Liver (tissue), 9 donors: ENCODE results near the gene BCL2. TPM values are rescaled to one million over a fixed set of nuclear protein-coding genes. Genes with fewer than 3 reads are reported as not detected.

Source experiments
- DNase-seq: peaks from one replicate; pipeline ENCODE4 v3.0.0-alpha.2; 2017; ENCODE audit warnings: low spot score
- H3K27ac ChIP-seq, 2 donors: one replicate each; pipeline ENCODE4 v1.7.0; 2013; ENCODE audit warnings: inconsistent platforms in 2 of 2, low read length in 2 of 2, control low read depth in 1 of 2, low read depth in 1 of 2, mild to moderate bottlenecking in 1 of 2
- H3K27me3 ChIP-seq, 4 donors: one replicate each; pipeline versions ENCODE4 v1.6.1 to v1.7.0; 2013; ENCODE audit warnings: low read length in 3 of 4, inconsistent platforms in 1 of 4, mild to moderate bottlenecking in 1 of 4, moderate library complexity in 1 of 4; ENCODE audit not compliant: control insufficient read depth in 4 of 4, insufficient read depth in 4 of 4
- H3K36me3 ChIP-seq, 4 donors: one replicate each; pipeline versions ENCODE4 v1.6.1 to v1.7.0; 2013; ENCODE audit warnings: low read length in 3 of 4, mild to moderate bottlenecking in 3 of 4, low read depth in 1 of 4, moderate library complexity in 1 of 4; ENCODE audit not compliant: control insufficient read depth in 4 of 4, insufficient read depth in 3 of 4
- H3K4me1 ChIP-seq, 4 donors: one replicate each; pipeline versions ENCODE4 v1.6.1 to v1.7.0; 2013; ENCODE audit warnings: low read length in 3 of 4, mild to moderate bottlenecking in 3 of 4, moderate library complexity in 1 of 4; ENCODE audit not compliant: control insufficient read depth in 4 of 4, insufficient read depth in 4 of 4
- H3K4me3 ChIP-seq, 3 donors: one replicate each; pipeline versions ENCODE4 v1.6.1 to v1.7.0; 2013; ENCODE audit warnings: low read length in 3 of 3, control low read depth in 1 of 3, low read depth in 1 of 3, mild to moderate bottlenecking in 1 of 3
- H3K9ac ChIP-seq, 2 donors: one replicate each; pipeline ENCODE4 v1.7.0; 2013; ENCODE audit warnings: low read length in 2 of 2, mild to moderate bottlenecking in 2 of 2, moderate library complexity in 2 of 2, control low read depth in 1 of 2, low read depth in 1 of 2
- H3K9me3 ChIP-seq, 4 donors: one replicate each; pipeline versions ENCODE4 v1.6.1 to v1.7.0; 2013; ENCODE audit warnings: low read length in 3 of 4; ENCODE audit not compliant: control insufficient read depth in 4 of 4
- ATF3 ChIP-seq: IDR thresholded peaks from 2 replicates; pipeline ENCODE4 v1.6.1; 2016; ENCODE audit warnings: antibody characterized with exemption
- FOXA1 ChIP-seq: IDR thresholded peaks from 2 replicates; pipeline ENCODE4 v1.6.1; 2016; ENCODE audit warnings: antibody characterized with exemption
- FOXA2 ChIP-seq: IDR thresholded peaks from 2 replicates; pipeline ENCODE4 v1.6.1; 2016; ENCODE audit warnings: antibody characterized with exemption
- HNF4A ChIP-seq, 2 donors: conservative IDR thresholded peaks; 2 replicates each; pipeline ENCODE4 v1.6.1; 2016; ENCODE audit warnings: antibody characterized with exemption in 2 of 2, mild to moderate bottlenecking in 2 of 2
- HNF4G ChIP-seq: IDR thresholded peaks from 2 replicates; pipeline ENCODE4 v1.6.1; 2016; ENCODE audit warnings: antibody characterized with exemption
- JUND ChIP-seq, 2 donors: IDR thresholded peaks; 2 replicates each; pipeline ENCODE4 v1.6.1; 2016; ENCODE audit warnings: antibody characterized with exemption in 2 of 2
- MAX ChIP-seq: IDR thresholded peaks from 2 replicates; pipeline ENCODE4 v1.6.1; 2016; ENCODE audit warnings: antibody characterized with exemption
- NR2F2 ChIP-seq: IDR thresholded peaks from 2 replicates; pipeline ENCODE4 v1.6.1; 2016; ENCODE audit warnings: antibody characterized with exemption
- RAD21 ChIP-seq, 2 donors: IDR thresholded peaks; 2 replicates each; pipeline ENCODE4 v1.6.1; 2016; ENCODE audit warnings: antibody characterized with exemption in 2 of 2, mild to moderate bottlenecking in 2 of 2
- REST ChIP-seq: IDR thresholded peaks from 2 replicates; pipeline ENCODE4 v1.6.1; 2016; ENCODE audit warnings: antibody characterized with exemption, mild to moderate bottlenecking
- RXRA ChIP-seq, 2 donors: IDR thresholded peaks; 2 replicates each; pipeline ENCODE4 v1.6.1; 2017 to 2018; ENCODE audit warnings: antibody characterized with exemption in 2 of 2, mild to moderate bottlenecking in 1 of 2
- SP1 ChIP-seq: IDR thresholded peaks from 2 replicates; pipeline ENCODE4 v1.6.1; 2018; ENCODE audit warnings: antibody characterized with exemption, mild to moderate bottlenecking
- TAF1 ChIP-seq: conservative IDR thresholded peaks from 2 replicates; pipeline ENCODE4 v1.6.1; 2016; ENCODE audit warnings: antibody characterized with exemption, mild to moderate bottlenecking
- YY1 ChIP-seq: IDR thresholded peaks from 2 replicates; pipeline ENCODE4 v1.6.1; 2016; ENCODE audit warnings: antibody characterized with exemption, mild to moderate bottlenecking
- WGBS: extraction: QIAGEN DNeasy Blood & Tissue Kit; methylation state at CpG from one replicate; pipeline ENCODE4 v1.1.7; 2013; 5-methylcytosine and 5-hydroxymethylcytosine counted together
- polyA plus RNA-seq, 2 donors: library from polyadenylated mRNA; stranded (reverse) in 1 of 2; unstranded in 1 of 2; fragments of 200-250 nt in 1 of 2; fragments of >200 nt in 1 of 2; fragmentation: Nextera tagmentation in 1 of 2; extraction: Ambion mirVana in 1 of 2; gene quantifications; one replicate each; pipeline versions ENCODE4 v1.2.1 to v1.2.3, GENCODE V29; 2013 to 2015
- total RNA-seq, 2 donors: library from RNA; depleted of rRNA; stranded (reverse); fragments of >200 nt; gene quantifications; one replicate each; pipeline ENCODE4 v1.2.3, GENCODE V29; 2014
- donor health status: healthy.
- donor health status: healthy.
- donor health status: healthy.
- donor health status: healthy.
- donor health status: healthy.

The BCL2 gene
- total and polyA plus RNA-seq, 4 donors: 0.40 to 3.9 (median 1.4) TPM

GRCh38 chr18:63223837-63224236 lies 95.7 kb downstream of the BCL2 start:
- H3K27ac ChIP-seq: no peak overlapping the region
- H3K27me3 ChIP-seq: no peaks in the 10 kb centered on the region
- H3K4me3 ChIP-seq: no peak overlapping the region
- no peak for DNase-seq
- WGBS: 67% methylated on average over 2 of the region's 2 CpGs
- TF ChIP-seq HNF4G: no peak
- no peak for TF ChIP-seq YY1
- no peak for TF ChIP-seq FOXA1
- TF ChIP-seq TAF1: no peak
- no peak for TF ChIP-seq RAD21 (IDR thresholded peaks at IDR 0.05)
- TF ChIP-seq SP1: no peak
- no peak for TF ChIP-seq RXRA (IDR thresholded peaks at IDR 0.05)
- TF ChIP-seq REST: no peak
- TF ChIP-seq MAX: no peak
- no peak for TF ChIP-seq FOXA2
- H3K9ac ChIP-seq: no peak overlapping the region
- no peaks in the 10 kb centered on the region for H3K36me3 ChIP-seq
- H3K4me1 ChIP-seq: no peaks in the 10 kb centered on the region
- H3K9me3 ChIP-seq: no peaks in the 10 kb centered on the region

- Histone ChIP-seq H3K36me3 (no peaks in the 10 kb centered on the region), H3K27ac (no peak overlapping the region), H3K9ac (no peak overlapping the region), H3K9me3 (no peaks in the 10 kb centered on the region), H3K4me1 (no peaks in the 10 kb centered on the region), H3K4me3 (no peak overlapping the region), H3K27me3 (no peaks in the 10 kb centered on the region)
- TF ChIP-seq HNF4G (no peak), JUND (IDR thresholded peaks at IDR 0.05) (no peak), YY1 (no peak), RAD21 (IDR thresholded peaks at IDR 0.05) (no peak), FOXA2 (no peak), NR2F2 (no peak), HNF4A (conservative IDR thresholded peaks at IDR 0.05) (no peak)
- DNase-seq: no peak
- WGBS: 39% methylated on average over 2 of the region's 2 CpGs
Measured at GRCh38 chr18:63220903-63221302, 98.7 kb downstream of the BCL2 start.

- TF ChIP-seq REST (no peak), ATF3 (no peak), TAF1 (no peak), JUND (IDR thresholded peaks at IDR 0.05) (no peak)
- no peak overlapping the region for H3K9ac ChIP-seq
- H3K4me1 ChIP-seq: no peaks in the 10 kb centered on the region
Measured at GRCh38 chr18:63218472-63218871, 101.1 kb downstream of the BCL2 start.

More at GRCh38 chr18:63218472-63218871, 101.1 kb downstream of the BCL2 start:
- Histone ChIP-seq H3K27me3 (no peaks in the 10 kb centered on the region), H3K27ac (no peak overlapping the region), H3K4me3 (no peak overlapping the region), H3K9me3 (no peaks in the 10 kb centered on the region), H3K36me3 (no peaks in the 10 kb centered on the region)
- no peak for DNase-seq
